HK-2 (cell line): ENCODE data around the gene FBXW4.
"Not testable (repeated sequence)": the region's sequence is repeated elsewhere in the genome, so short reads cannot be mapped to it uniquely, and the experiment has no call there.

Experiments used
- DNase-seq: peaks from one replicate; pipeline ENCODE4 v3.0.0-alpha.2; 2018; ENCODE audit not compliant: unreplicated experiment

Gene FBXW4

GRCh38 chr10:101653536-101653935 is 41.4 kb downstream of the FBXW4 start:
- DNase-seq: no peak

- DNase-seq: no peak
These were observed 43.6 kb downstream of the FBXW4 start for GRCh38 chr10:101651336-101651735.

- DNase-seq: no peak
These were observed 44.1 kb downstream of the FBXW4 start for GRCh38 chr10:101650863-101651262.

- DNase-seq: no peak
These were observed 45.4 kb downstream of the FBXW4 start for GRCh38 chr10:101649525-101650085.

GRCh38 chr10:101647255-101647654 is 47.7 kb downstream of the FBXW4 start:
- DNase-seq: no peak

GRCh38 chr10:101646364-101646763 is 48.6 kb downstream of the FBXW4 start:
- DNase-seq: no peak

- no peak for DNase-seq
These were observed 49.3 kb downstream of the FBXW4 start for GRCh38 chr10:101645659-101646058.

GRCh38 chr10:101644002-101644401 is 51.0 kb downstream of the FBXW4 start:
- DNase-seq: no peak

GRCh38 chr10:101643546-101643945 is 51.4 kb downstream of the FBXW4 start:
- DNase-seq: no peak

GRCh38 chr10:101639141-101639900 is 55.6 kb downstream of the FBXW4 start:
- no peak for DNase-seq

- not testable (repeated sequence) for DNase-seq
These were observed 61.5 kb downstream of the FBXW4 start for GRCh38 chr10:101633510-101633909.

- DNase-seq: no peak
These were observed 63.0 kb downstream of the FBXW4 start for GRCh38 chr10:101631821-101632475.

- no peak for DNase-seq
These were observed 64.4 kb downstream of the FBXW4 start for GRCh38 chr10:101630633-101630920.

GRCh38 chr10:101629837-101630632 is 64.9 kb downstream of the FBXW4 start:
- no peak for DNase-seq

GRCh38 chr10:101625821-101626412 is 69.1 kb downstream of the FBXW4 start:
- DNase-seq: no peak

- no peak for DNase-seq
These were observed 70.4 kb downstream of the FBXW4 start for GRCh38 chr10:101624526-101625102.

- DNase-seq: no peak
These were observed 71.4 kb downstream of the FBXW4 start for GRCh38 chr10:101623528-101623927.

- no peak for DNase-seq
These were observed 75.0 kb downstream of the FBXW4 start for GRCh38 chr10:101619983-101620382.

GRCh38 chr10:101618871-101619270 is 76.1 kb downstream of the FBXW4 start:
- no peak for DNase-seq

- DNase-seq: no peak
These were observed 77.0 kb downstream of the FBXW4 start for GRCh38 chr10:101617824-101618568.
